NCI-H526 (cell line): ENCODE data around the gene TRIM16.
A peak's percentile ranks its signal among the peaks of the same experiment; 100 is the strongest.
"Not testable (repeated sequence)": the region's sequence is repeated elsewhere in the genome, so short reads cannot be mapped to it uniquely, and the experiment has no call there.

Source experiments
- DNase-seq, 2 experiments: peaks; one replicate each; lab custom pipeline; 2025; lab: John Stamatoyannopoulos, UW

Gene TRIM16

GRCh38 chr17:15658296-15658695, 25.8 kb downstream of the TRIM16 start:
- DNase-seq = no peak

GRCh38 chr17:15657868-15658267, 26.2 kb downstream of the TRIM16 start:
- DNase-seq = no peak

DNA sequence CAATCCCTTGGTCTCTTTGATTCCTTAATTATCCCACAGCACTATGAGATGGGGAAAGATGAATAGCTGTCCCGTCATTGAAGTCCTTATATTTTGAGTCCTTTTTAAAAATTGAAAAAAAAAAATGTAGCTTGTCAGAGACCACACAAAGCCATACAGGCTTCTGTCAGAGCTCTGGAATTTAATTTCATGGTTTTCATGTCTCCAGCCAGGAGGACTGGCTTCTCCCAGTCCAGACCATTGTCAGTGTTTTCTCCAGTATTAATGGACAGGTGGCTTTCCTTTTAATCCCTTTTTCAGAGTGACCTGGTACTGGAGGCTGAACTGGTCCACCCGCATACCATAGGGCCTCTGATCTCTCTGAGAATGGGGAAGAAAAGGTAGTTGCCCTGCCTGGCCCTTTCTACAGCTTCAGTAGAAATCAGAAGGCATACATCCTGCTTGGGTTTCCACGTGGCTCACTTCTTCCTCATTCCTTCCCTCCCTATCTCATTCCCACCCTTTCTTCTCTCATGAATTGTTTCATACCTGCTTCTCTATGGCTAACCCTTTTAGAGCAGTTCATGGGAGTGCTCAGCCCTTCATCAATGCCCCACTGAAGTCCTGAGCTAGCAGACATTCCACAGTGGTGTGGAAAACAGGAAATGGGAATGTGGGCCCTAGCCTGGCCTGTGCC, 29.1 kb downstream of the TRIM16 start:
- no peak for DNase-seq

- not testable (repeated sequence) for DNase-seq
Observed at GRCh38 chr17:15654401-15654800, 29.7 kb downstream of the TRIM16 start.

- no peak for DNase-seq
Observed at GRCh38 chr17:15652960-15653359, 31.2 kb downstream of the TRIM16 start.

DNA sequence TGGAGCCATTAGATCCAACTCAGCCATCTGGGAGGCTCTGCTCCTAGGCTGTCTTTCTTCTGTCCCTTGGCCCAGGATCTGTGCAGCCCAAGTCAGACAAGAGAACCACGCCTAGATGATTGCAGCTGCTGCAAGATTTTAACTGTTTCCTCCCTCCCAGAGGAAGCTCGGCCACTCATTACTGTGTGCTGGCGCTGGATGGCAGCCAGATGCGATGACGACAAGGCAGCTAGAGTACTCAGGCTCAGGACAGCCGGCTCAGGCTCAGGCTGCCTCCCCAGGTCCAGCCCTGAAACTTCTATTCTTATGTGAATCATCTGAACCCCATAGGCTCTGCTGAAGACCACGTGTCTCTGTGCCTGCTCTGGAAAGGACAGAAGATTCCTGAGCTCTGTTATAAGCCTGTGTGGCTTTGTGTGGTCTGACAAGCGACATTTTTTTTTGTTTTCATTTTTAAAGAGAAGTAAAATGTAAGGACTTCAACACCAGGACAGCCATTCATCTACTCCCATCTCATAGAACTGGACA, 32.5 kb downstream of the TRIM16 start:
- peak; percentile 33 to 48 for DNase-seq

- no peak for DNase-seq
Observed at GRCh38 chr17:15650741-15651582, 33.1 kb downstream of the TRIM16 start.

DNA sequence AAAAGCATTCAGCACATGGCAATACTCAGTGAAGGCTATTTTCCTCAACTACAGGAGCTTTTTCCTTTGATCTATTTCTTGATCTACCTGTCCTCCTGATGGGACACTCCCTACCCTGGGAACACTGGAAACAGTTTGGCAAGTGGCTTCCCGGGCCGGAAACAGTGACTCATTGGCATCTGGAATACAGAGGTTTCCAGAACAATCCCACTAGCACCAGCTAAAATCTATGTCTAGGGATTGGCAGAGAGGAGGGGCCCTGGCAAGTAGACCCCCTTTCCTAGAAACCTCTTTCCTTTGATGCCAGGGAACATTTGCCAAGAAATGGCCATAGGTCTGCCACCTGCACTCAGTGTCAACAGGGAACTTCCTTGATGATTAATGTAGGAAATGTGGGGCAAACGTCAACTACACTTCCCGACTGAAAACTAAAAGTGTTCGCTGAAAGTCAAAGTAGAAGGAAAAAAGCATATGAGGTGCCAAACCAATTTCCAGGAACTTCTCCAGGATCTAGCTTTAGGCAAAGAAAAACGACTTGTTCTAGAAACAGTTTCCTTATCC, 34.2 kb downstream of the TRIM16 start:
- DNase-seq = no peak

DNA sequence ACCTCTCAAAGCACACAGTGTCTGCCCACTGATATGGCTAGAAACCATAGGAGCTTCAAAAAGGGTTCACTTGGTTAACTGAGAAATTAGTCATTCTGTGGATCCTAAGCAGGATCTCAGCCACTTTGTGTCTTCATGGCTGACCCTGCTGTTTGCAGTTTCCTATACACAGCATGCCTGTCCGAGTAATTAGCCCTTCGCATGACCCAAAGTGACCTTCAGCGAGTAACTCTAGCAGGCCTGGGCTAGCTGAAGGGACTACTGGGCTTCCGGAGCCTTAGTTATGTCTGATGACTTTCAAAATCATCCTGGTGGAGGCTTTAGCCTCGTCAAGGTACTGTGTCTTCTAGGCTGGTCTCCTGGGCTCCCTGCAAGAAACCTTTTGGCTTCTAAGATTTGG, 35.7 kb downstream of the TRIM16 start:
- no peak for DNase-seq

DNA sequence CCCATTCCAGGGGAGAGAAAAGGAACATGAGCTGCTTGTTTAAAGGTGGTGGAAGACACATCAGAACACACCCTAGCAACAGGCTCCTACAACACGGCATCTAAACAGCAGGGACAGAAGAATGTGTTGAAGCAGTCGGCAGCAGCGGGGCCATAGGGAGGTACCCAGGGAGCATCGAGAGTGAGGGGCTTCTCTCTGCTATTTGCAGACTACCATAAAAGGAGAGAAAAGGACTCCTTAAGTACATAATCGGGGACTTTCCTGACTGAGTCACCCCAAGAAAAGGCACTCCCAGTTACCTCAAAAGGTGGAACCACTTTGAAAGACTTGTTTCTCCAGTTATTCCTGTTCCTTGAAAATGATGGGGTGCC, 38.2 kb downstream of the TRIM16 start:
- DNase-seq = not testable (repeated sequence)

- DNase-seq = not testable (repeated sequence)
Observed at GRCh38 chr17:15645099-15645941, 38.8 kb downstream of the TRIM16 start.

GRCh38 chr17:15642505-15643251, 41.4 kb downstream of the TRIM16 start:
- not testable (repeated sequence) for DNase-seq

GRCh38 chr17:15642014-15642413, 42.1 kb downstream of the TRIM16 start:
- DNase-seq = not testable (repeated sequence)

DNA sequence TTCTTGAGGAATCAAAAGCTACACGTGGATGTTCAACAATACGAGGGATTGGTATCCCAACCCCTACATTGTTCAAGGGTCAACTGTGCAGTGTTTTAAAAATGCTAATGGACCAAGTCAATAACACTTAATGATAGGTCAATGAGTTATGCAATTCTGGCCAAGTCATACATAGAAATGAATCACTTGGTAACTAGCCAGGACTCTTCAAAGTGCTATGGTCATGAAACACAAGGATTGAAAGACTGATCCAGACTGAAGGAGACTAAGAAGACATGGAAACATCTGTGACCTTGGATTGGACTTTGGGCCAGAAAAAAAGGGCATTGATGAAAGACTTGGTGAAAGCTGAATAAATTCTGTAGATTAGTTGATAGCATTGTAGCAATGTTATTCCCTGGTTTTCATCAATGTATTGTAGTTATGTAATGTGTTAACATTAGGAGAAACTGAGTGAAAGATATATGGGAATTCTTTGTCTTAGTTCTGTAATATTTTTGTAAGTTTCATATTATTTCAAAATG, 53.1 kb downstream of the TRIM16 start:
- not testable (repeated sequence) for DNase-seq

DNA sequence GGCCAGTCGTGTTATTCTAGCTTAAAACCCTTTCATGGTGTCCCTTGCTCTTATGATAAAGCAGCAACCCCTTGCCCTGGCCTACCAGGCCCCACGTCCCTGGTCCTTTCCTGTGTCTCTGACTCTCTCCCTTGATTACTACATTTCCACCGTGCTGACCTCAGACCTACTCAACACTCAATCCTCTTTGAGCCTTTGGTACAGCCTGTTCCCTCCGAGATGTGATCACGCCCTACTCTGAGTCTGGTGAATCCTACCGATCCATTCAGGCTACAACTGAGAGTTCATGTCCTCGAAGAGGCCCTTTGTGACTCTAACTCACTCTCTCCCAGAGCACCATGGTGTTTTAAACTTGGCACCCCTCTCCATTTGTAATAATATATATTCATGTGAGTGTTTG, 54.1 kb downstream of the TRIM16 start:
- DNase-seq = not testable (repeated sequence)

DNA sequence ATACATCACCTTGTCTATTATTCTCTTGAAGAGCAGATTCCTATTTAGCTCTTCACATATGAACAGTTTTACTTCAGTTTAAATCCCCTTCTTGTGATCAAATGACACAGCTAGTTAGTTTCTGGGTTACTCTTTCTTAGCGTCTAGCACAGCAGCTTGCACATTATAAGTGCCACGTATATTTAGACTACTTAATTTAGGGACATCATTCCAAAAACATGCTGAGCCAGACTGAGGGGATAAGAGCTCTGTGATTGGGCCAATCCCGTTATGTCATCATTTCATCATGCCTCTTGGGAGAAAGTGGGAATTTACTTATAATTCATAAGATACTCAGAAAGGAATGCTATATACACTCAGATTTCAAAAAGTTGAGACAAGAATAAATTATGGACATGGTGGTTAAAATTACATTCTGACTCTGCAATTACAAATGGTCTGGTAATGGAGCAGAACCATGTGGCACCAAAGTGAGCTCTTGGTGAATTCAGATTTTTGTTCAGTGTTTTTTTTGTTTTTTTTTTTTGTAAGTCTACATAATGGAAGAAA, 60.4 kb downstream of the TRIM16 start:
- DNase-seq = not testable (repeated sequence)

DNA sequence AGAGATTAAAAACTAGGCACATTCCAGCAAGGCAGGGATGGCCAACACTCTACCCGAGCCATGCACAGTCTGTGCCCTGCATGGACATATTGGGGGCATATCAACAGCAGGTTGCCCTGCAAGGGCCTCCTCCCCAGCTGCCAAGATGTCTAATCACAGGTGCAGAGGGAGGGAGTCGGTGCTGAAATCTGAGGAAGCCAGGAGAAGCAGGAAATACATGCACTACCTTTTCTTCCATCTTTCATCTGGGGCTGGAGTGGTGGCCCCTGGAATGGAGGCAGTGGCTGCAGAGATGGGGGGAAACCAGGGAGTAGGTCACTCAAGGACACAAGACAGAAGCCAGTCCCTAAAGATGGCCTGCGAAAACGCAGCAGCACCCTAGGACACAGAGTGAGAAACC, 60.9 kb downstream of the TRIM16 start:
- DNase-seq = not testable (repeated sequence)

DNA sequence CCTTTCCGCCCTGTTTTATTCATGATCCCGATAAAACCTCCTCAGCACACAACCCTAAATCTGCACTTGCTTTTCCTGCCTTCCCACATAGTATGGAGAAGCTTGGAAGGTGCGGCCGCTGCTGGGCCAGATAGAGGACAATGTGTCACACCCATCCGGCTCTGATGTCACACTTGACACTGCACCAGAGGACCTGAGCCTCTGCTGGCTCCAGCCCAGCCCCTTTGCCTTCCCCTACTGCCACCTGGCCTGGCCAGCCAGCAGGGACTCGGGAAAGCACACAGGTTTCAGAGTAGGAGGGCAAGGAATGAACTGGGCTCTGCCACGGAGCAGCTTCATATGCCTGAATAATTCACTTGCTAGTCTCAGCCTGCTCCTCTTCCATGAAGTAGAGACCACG, 62.0 kb downstream of the TRIM16 start:
- not testable (repeated sequence) for DNase-seq

GRCh38 chr17:15619331-15620058, 64.6 kb downstream of the TRIM16 start, which contains the start of gene FBXW10B:
FBXW10B (minus strand) TSS chr17:15619704; CDS start chr17:15619512, 192 bp downstream.
- peak in 1 of 2 experiments; percentile 36 for DNase-seq

DNA sequence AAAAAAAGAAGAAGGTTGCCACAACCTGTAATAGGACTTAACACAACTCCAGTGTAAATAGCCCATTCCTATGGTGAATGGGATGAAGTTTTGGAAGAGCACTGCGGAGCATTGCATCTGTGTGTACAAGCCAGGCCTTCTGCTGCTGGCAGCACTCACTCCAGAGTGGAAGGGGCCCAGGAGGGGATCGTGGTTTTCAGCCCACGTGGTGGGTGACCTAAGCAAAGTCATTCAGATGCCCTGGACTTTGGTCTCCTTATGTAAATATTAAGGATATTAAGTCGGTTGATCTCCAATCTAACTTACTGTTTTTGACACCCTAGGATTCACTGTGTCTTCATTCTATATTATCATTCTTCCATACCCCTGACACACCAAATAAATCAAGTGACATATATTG, 67.3 kb downstream of the TRIM16 start:
- DNase-seq = not testable (repeated sequence)
